Body of pancreas (tissue), 4 donors: ENCODE results near the gene CNST. TPM values are rescaled to one million over a fixed set of nuclear protein-coding genes. Genes with fewer than 3 reads are reported as not detected.

Experiments used
- ATAC-seq: fragments of 150-250 bp; one replicate; pipeline ENCODE4 v1.9.1; 2016
- DNase-seq, 4 donors: peaks; one replicate each; pipeline ENCODE4 v3.0.0-alpha.2; 2019
- H3K27ac ChIP-seq, 4 donors: fragments of 200-600 bp; sonication (generic); 1 replicate in 3 of 4; 2 replicates in 1 of 4; pipeline versions ENCODE4 v1.5.1 to v1.6.1; 2016 to 2019; ENCODE audit warnings: mild to moderate bottlenecking in 1 of 4, mixed read lengths in 1 of 4, moderate library complexity in 1 of 4
- H3K27me3 ChIP-seq, 2 donors: fragments of 200-600 bp; sonication (generic); one replicate each; pipeline ENCODE4 v1.6.0; 2016; ENCODE audit warnings: mild to moderate bottlenecking in 1 of 2
- H3K36me3 ChIP-seq, 2 donors: fragments of 200-600 bp; sonication (generic); replicated peaks in 1 of 2; 2 replicates each; pipeline ENCODE4 v1.5.1; 2016; ENCODE audit warnings: low read depth in 2 of 2; ENCODE audit not compliant: insufficient read depth in 1 of 2
- H3K4me1 ChIP-seq: fragments of 200-600 bp; sonication (generic); one replicate; pipeline ENCODE4 v1.6.0; 2016
- H3K4me3 ChIP-seq, 2 donors: fragments of 200-600 bp; sonication (generic); 1 replicate in 1 of 2; 2 replicates in 1 of 2; pipeline ENCODE4 v1.5.1; 2016 to 2019
- H3K9me3 ChIP-seq, 3 donors: fragments of 200-600 bp; sonication (generic); 1 replicate in 2 of 3; 2 replicates in 1 of 3; pipeline ENCODE4 v1.5.1; 2016
- CTCF ChIP-seq, 7 experiments: fragments of 450-650 bp in 4 of 7; fragments of 200-600 bp in 3 of 7; sonication (generic) in 3 of 7; IDR thresholded peaks; one replicate each; pipeline ENCODE4 v1.5.1; 2016 to 2019; ENCODE audit warnings: antibody characterized with exemption in 7 of 7
- POLR2A ChIP-seq, 3 donors: fragments of 450-650 bp; IDR thresholded peaks; one replicate each; pipeline ENCODE4 v1.6.1; 2016; ENCODE audit warnings: antibody characterized with exemption in 3 of 3, mild to moderate bottlenecking in 2 of 3
- WGBS, 2 donors: methylation state at CpG; one replicate each; pipeline ENCODE4 v1.1.5; 2017; 5-methylcytosine and 5-hydroxymethylcytosine counted together
- intact Hi-C: fragments of 100-400 bp; cut with DNase I; formaldehyde crosslinking; loops from one replicate; pipeline ENCODE4 v1.15.1; 2023
- total RNA-seq, 2 donors: library from RNA; depleted of rRNA; stranded (reverse); fragments of >200 nt; gene quantifications; one replicate each; pipeline ENCODE4 v1.1.0, GENCODE V29; 2016

CNST gene
- total RNA-seq, 2 donors from 2014 or later, result 10.9 to 12.2 TPM

GRCh38 chr1:246576709-246577032 is 10.4 kb downstream of the CNST start:
- WGBS, 2 donors, result 80 to 87% methylated on average over 3 of the region's 3 CpGs
- no peaks in the 10 kb centered on the region for H3K27me3 ChIP-seq
- TF ChIP-seq POLR2A (IDR thresholded peaks at IDR 0.05), result no peak
- TF ChIP-seq CTCF (IDR thresholded peaks at IDR 0.05), result no peak
- H3K4me3 ChIP-seq, result no peak overlapping the region
- no peaks in the 10 kb centered on the region for H3K36me3 ChIP-seq
- ATAC-seq (no peak), DNase-seq (no peak)
- H3K9me3 ChIP-seq, result no peaks in the 10 kb centered on the region
- H3K4me1 ChIP-seq, result peaks cover 13% of the 10 kb centered on the region
- H3K27ac ChIP-seq, result no peak overlapping the region
- intact Hi-C loops, result no loop called here

GRCh38 chr1:246577082-246577719 is 10.9 kb downstream of the CNST start:
- no peaks in the 10 kb centered on the region for H3K9me3 ChIP-seq
- peaks cover 16% of the 10 kb centered on the region for H3K4me1 ChIP-seq
- TF ChIP-seq POLR2A (IDR thresholded peaks at IDR 0.05) (no peak), CTCF (IDR thresholded peaks at IDR 0.05) (no peak)
- no peak overlapping the region for H3K27ac ChIP-seq
- H3K27me3 ChIP-seq, result no peaks in the 10 kb centered on the region
- WGBS, 2 donors, result 68 to 75% methylated on average over 5 of the region's 5 CpGs
- intact Hi-C loops, result no loop called here
- no peaks in the 10 kb centered on the region for H3K36me3 ChIP-seq
- ATAC-seq (no peak), DNase-seq (no peak)
- no peak overlapping the region for H3K4me3 ChIP-seq

DNA sequence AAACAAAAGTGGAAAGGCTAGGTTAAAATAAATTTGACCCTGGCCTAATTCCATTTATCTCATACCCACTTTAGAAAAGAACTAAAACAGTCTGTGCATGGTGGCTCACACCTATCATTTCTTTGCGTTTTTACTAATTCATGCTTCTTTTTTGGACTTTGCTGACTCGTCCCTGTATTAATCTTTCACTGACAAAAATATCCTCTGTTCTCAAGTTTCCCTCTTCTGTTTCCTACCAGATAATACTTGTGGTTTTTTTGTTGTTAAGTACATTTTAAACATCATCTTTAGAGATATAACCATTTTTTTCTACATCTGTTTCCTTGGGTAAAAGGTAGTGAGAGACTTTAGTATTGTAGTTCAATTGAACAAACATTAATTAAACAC is 11.5 kb downstream of the CNST start:
- H3K27ac ChIP-seq, result no peak overlapping the region

GRCh38 chr1:246579818-246580217 is 13.6 kb downstream of the CNST start:
- no peak overlapping the region for H3K27ac ChIP-seq
- H3K27me3 ChIP-seq, result no peaks in the 10 kb centered on the region
- intact Hi-C loops, result no loop called here
- DNase-seq, result no peak
- no peak for ATAC-seq
- no peaks in the 10 kb centered on the region for H3K36me3 ChIP-seq
- no peak for TF ChIP-seq CTCF (IDR thresholded peaks at IDR 0.05)
- TF ChIP-seq POLR2A (IDR thresholded peaks at IDR 0.05), result no peak
- WGBS, 2 donors, result 24 to 27% methylated on average over 3 of the region's 3 CpGs
- H3K4me3 ChIP-seq, result no peak overlapping the region
- peaks cover 43% of the 10 kb centered on the region for H3K4me1 ChIP-seq
- H3K9me3 ChIP-seq, result no peaks in the 10 kb centered on the region

More for the DNA sequence above, 11.5 kb downstream of the CNST start:
- intact Hi-C loops, result no loop called here
- Histone ChIP-seq H3K9me3 (no peaks in the 10 kb centered on the region), H3K4me3 (no peak overlapping the region), H3K4me1 (peaks cover 22% of the 10 kb centered on the region), H3K27me3 (no peaks in the 10 kb centered on the region), H3K36me3 (no peaks in the 10 kb centered on the region)
- TF ChIP-seq CTCF (IDR thresholded peaks at IDR 0.05) (no peak), POLR2A (IDR thresholded peaks at IDR 0.05) (no peak)
- 64 to 67% methylated on average over 2 of the region's 2 CpGs for WGBS, 2 donors
- no peak for DNase-seq
- ATAC-seq, result no peak
